Adrenal gland (tissue), 12 donors: ENCODE data around the gene TMEM141. TPM values are rescaled to one million over a fixed set of nuclear protein-coding genes. Genes with fewer than 3 reads are reported as not detected.

Source experiments
- microRNA-seq, 3 donors: library from miRNA; unstranded; fragments of <30 nt; microRNA quantifications; one replicate each; pipeline ENCODE4, GENCODE V29; 2017 to 2020
- polyA plus RNA-seq, 3 donors: library from polyadenylated mRNA; stranded (reverse); fragments of 200-250 nt in 2 of 3; fragments of 350-450 nt in 1 of 3; fragmentation: Illumina TruSeq in 1 of 3; extraction: RNeasy Lipid Tissue Mini Kit (QIAGEN cat#74804) in 1 of 3; gene quantifications; one replicate each; pipeline ENCODE4 v1.2.3, GENCODE V29; 2013 to 2014
- small RNA-seq, 2 donors: library from RNA; depleted of rRNA; stranded (forward); fragments of <200 nt; gene quantifications; one replicate each; pipeline ENCODE3, GENCODE V24; 2016
- total RNA-seq, 9 donors: library from RNA; depleted of rRNA in 4 of 9; stranded (reverse); fragments of >200 nt in 4 of 9; fragments of 120-200 nt in 1 of 9; fragmentation: NEBNext Ultra II Directional in 1 of 9; extraction: Animal tissue kit (Norgen Biotek cat#: 25700) in 1 of 9; gene quantifications; one replicate each; pipeline versions ENCODE4 v1.1.0 to v1.2.4, GENCODE V29; 2013 to 2023
- donor health status: healthy with polysubstance abuse.
- donor health status: Bipolar disorder and iron deficiency.
- donor health status: DM: yes; HTN: yes; CAD: no.
- donor health status: DM: no; HTN: no; CAD: no.
- donor health status: DM: no; HTN: no; CAD: no.
- donor health status: DM: yes; HTN: yes; CAD: no.

The TMEM141 gene
- total and polyA plus RNA-seq, 12 donors, result 31.3 to 94.8 (median 58.9) TPM

Small RNAs within 50 kb of the gene (microRNA-seq; reads per million reads assigned to microRNA genes)
- gene MIR4292 (0 reads per million in 3 donors), gene MIR6722 (0 reads per million in 3 donors)

Small RNAs within 50 kb of the gene (small RNA-seq; reads per million reads assigned to genes)
- gene AL355987.2 (0 reads per million in 2 donors), gene ATP6V1G1P3 (0 reads per million in 2 donors), gene MIR4292 (0 reads per million in 2 donors), gene MIR6722 (0 reads per million in 2 donors)

Other genes starting within 250 kb of the TMEM141 start
- 10 to 100 TPM in 8 of 9 donors, 1 to 10 TPM in 1; 1.6 to 31.5 (median 24.4) TPM for gene NOTCH1, start 245.3 kb upstream of the TMEM141 start, total RNA-seq
- gene NOTCH1, start 245.3 kb upstream of the TMEM141 start, polyA plus RNA-seq, result 10 to 100 TPM in 1 of 3 donors, 1 to 10 TPM in 1, under 1 TPM in 1; 0.81 to 21.2 (median 6.2) TPM
- 100 to 1,000 TPM in 2 of 9 donors, 10 to 100 TPM in 7; 32.4 to 158 (median 77.1) TPM for gene EGFL7, start 128.4 kb upstream of the TMEM141 start, total RNA-seq
- gene EGFL7, start 128.4 kb upstream of the TMEM141 start, polyA plus RNA-seq, result 100 to 1,000 TPM in 2 of 3 donors, 1 to 10 TPM in 1; 1.9 to 452 (median 190) TPM
- 10 to 100 TPM; 12.9 to 84.5 (median 45.3) TPM for gene AGPAT2, start 103.9 kb upstream of the TMEM141 start, total RNA-seq
- 100 to 1,000 TPM in 2 of 3 donors, 1 to 10 TPM in 1; 6.4 to 274 (median 139) TPM for gene AGPAT2, start 103.9 kb upstream of the TMEM141 start, polyA plus RNA-seq
- 10 to 100 TPM in 4 of 9 donors, 1 to 10 TPM in 5; 2.9 to 17.8 (median 5.9) TPM for gene DIPK1B, start 78.8 kb upstream of the TMEM141 start, total RNA-seq
- gene DIPK1B, start 78.8 kb upstream of the TMEM141 start, polyA plus RNA-seq, result 10 to 100 TPM in 2 of 3 donors, 1 to 10 TPM in 1; 1.4 to 19.2 (median 16.3) TPM
- 1 to 10 TPM in 1 of 9 donors, under 1 TPM in 2, not detected in 6; 0.17 to 1.4 (median 0.23) TPM for gene LCN10, start 48.4 kb upstream of the TMEM141 start, total RNA-seq
- gene LCN10, start 48.4 kb upstream of the TMEM141 start, polyA plus RNA-seq, result 1 to 10 TPM in 2 of 3 donors, under 1 TPM in 1; 0.11 to 9.5 (median 2.4) TPM
- 10 to 100 TPM in 1 of 9 donors, 1 to 10 TPM in 1, under 1 TPM in 2, not detected in 5; 0.43 to 25.4 (median 1.1) TPM for gene LCN6, start 42.8 kb upstream of the TMEM141 start, total RNA-seq
- gene LCN6, start 42.8 kb upstream of the TMEM141 start, polyA plus RNA-seq, result 10 to 100 TPM in 1 of 3 donors, 1 to 10 TPM in 1, not detected in 1; 2.8 to 20.8 TPM
- not detected for gene LCN8, start 33.1 kb upstream of the TMEM141 start, total RNA-seq
- gene LCN8, start 33.1 kb upstream of the TMEM141 start, polyA plus RNA-seq, result not detected
- gene LCN15, start 26.8 kb upstream of the TMEM141 start, total RNA-seq, result not detected
- gene LCN15, start 26.8 kb upstream of the TMEM141 start, polyA plus RNA-seq, result not detected
- 1 to 10 TPM in 6 of 9 donors, under 1 TPM in 2, not detected in 1; 0.46 to 3.3 (median 1.7) TPM for gene CCDC183, start 5.0 kb downstream of the TMEM141 start, total RNA-seq
- 10 to 100 TPM in 1 of 3 donors, 1 to 10 TPM in 1, under 1 TPM in 1; 0.60 to 17.5 (median 2.4) TPM for gene CCDC183, start 5.0 kb downstream of the TMEM141 start, polyA plus RNA-seq
- gene RABL6, start 16.6 kb downstream of the TMEM141 start, total RNA-seq, result 10 to 100 TPM; 20.9 to 82.0 (median 56.6) TPM
- gene RABL6, start 16.6 kb downstream of the TMEM141 start, polyA plus RNA-seq, result 100 to 1,000 TPM in 1 of 3 donors, 10 to 100 TPM in 2; 24.0 to 150 (median 71.1) TPM
- gene AJM1, start 51.1 kb downstream of the TMEM141 start, total RNA-seq, result 1 to 10 TPM in 8 of 9 donors, under 1 TPM in 1; 0.42 to 7.1 (median 3.4) TPM
- gene AJM1, start 51.1 kb downstream of the TMEM141 start, polyA plus RNA-seq, result 10 to 100 TPM in 1 of 3 donors, 1 to 10 TPM in 1, under 1 TPM in 1; 0.33 to 13.7 (median 3.2) TPM
- 100 to 1,000 TPM in 7 of 9 donors, 10 to 100 TPM in 2; 73.9 to 267 (median 171) TPM for gene PHPT1, start 58.1 kb downstream of the TMEM141 start, total RNA-seq
- gene PHPT1, start 58.1 kb downstream of the TMEM141 start, polyA plus RNA-seq, result 100 to 1,000 TPM in 2 of 3 donors, 10 to 100 TPM in 1; 75.8 to 330 (median 214) TPM
- gene MAMDC4, start 61.0 kb downstream of the TMEM141 start, total RNA-seq, result 10 to 100 TPM in 1 of 9 donors, 1 to 10 TPM in 8; 1.3 to 13.8 (median 4.6) TPM
- gene MAMDC4, start 61.0 kb downstream of the TMEM141 start, polyA plus RNA-seq, result 10 to 100 TPM in 2 of 3 donors, under 1 TPM in 1; 0.57 to 30.6 (median 11.6) TPM
- 100 to 1,000 TPM; 228 to 557 (median 426) TPM for gene EDF1, start 75.0 kb downstream of the TMEM141 start, total RNA-seq
- 1,000 to 10,000 TPM in 2 of 3 donors, 100 to 1,000 TPM in 1; 649 to 1,113 (median 1,099) TPM for gene EDF1, start 75.0 kb downstream of the TMEM141 start, polyA plus RNA-seq
- gene TRAF2, start 95.2 kb downstream of the TMEM141 start, total RNA-seq, result 10 to 100 TPM in 5 of 9 donors, 1 to 10 TPM in 4; 3.8 to 16.9 (median 10.3) TPM
- gene TRAF2, start 95.2 kb downstream of the TMEM141 start, polyA plus RNA-seq, result 10 to 100 TPM in 2 of 3 donors, 1 to 10 TPM in 1; 3.4 to 24.7 (median 13.2) TPM
- 100 to 1,000 TPM in 7 of 9 donors, 10 to 100 TPM in 2; 91.6 to 257 (median 202) TPM for gene FBXW5, start 153.4 kb downstream of the TMEM141 start, total RNA-seq
- gene FBXW5, start 153.4 kb downstream of the TMEM141 start, polyA plus RNA-seq, result 100 to 1,000 TPM in 2 of 3 donors, 10 to 100 TPM in 1; 19.2 to 153 (median 125) TPM
- gene C8G, start 153.9 kb downstream of the TMEM141 start, total RNA-seq, result 1 to 10 TPM in 2 of 9 donors, under 1 TPM in 1, not detected in 6; 0.68 to 5.5 (median 1.2) TPM
- gene C8G, start 153.9 kb downstream of the TMEM141 start, polyA plus RNA-seq, result 1 to 10 TPM; 1.1 to 4.3 (median 3.3) TPM
- 10 to 100 TPM in 1 of 9 donors, 1 to 10 TPM in 7, not detected in 1; 1.7 to 16.6 (median 4.0) TPM for gene LCN12, start 160.9 kb downstream of the TMEM141 start, total RNA-seq
- 10 to 100 TPM in 2 of 3 donors, under 1 TPM in 1; 0.75 to 31.8 (median 25.7) TPM for gene LCN12, start 160.9 kb downstream of the TMEM141 start, polyA plus RNA-seq
- gene PTGDS, start 186.2 kb downstream of the TMEM141 start, total RNA-seq, result 100 to 1,000 TPM in 6 of 9 donors, 10 to 100 TPM in 2, 1 to 10 TPM in 1; 1.1 to 607 (median 197) TPM
- gene PTGDS, start 186.2 kb downstream of the TMEM141 start, polyA plus RNA-seq, result 100 to 1,000 TPM in 2 of 3 donors, 10 to 100 TPM in 1; 23.8 to 812 (median 672) TPM
- 1 to 10 TPM in 3 of 9 donors, under 1 TPM in 4, not detected in 2; 0.06 to 2.8 (median 0.41) TPM for gene LCNL1, start 191.6 kb downstream of the TMEM141 start, total RNA-seq
- 10 to 100 TPM in 1 of 3 donors, 1 to 10 TPM in 1, under 1 TPM in 1; 0.26 to 10.5 (median 8.2) TPM for gene LCNL1, start 191.6 kb downstream of the TMEM141 start, polyA plus RNA-seq
- gene PAXX, start 201.1 kb downstream of the TMEM141 start, total RNA-seq, result 10 to 100 TPM; 20.3 to 44.5 (median 35.5) TPM
- gene PAXX, start 201.1 kb downstream of the TMEM141 start, polyA plus RNA-seq, result 100 to 1,000 TPM in 2 of 3 donors, 1 to 10 TPM in 1; 4.9 to 363 (median 209) TPM
- 1 to 10 TPM in 2 of 9 donors, under 1 TPM in 5, not detected in 2; 0.22 to 1.3 (median 0.79) TPM for gene CLIC3, start 205.2 kb downstream of the TMEM141 start, total RNA-seq
- 1 to 10 TPM in 2 of 3 donors, not detected in 1; 3.8 to 6.4 TPM for gene CLIC3, start 205.2 kb downstream of the TMEM141 start, polyA plus RNA-seq
- gene ABCA2, start 236.9 kb downstream of the TMEM141 start, total RNA-seq, result 10 to 100 TPM in 8 of 9 donors, 1 to 10 TPM in 1; 2.9 to 54.4 (median 29.3) TPM
- gene ABCA2, start 236.9 kb downstream of the TMEM141 start, polyA plus RNA-seq, result 100 to 1,000 TPM in 1 of 3 donors, 10 to 100 TPM in 2; 13.6 to 150 (median 69.8) TPM
- under 1 TPM in 5 of 9 donors, not detected in 4; 0.11 to 0.69 (median 0.21) TPM for gene FUT7, start 240.7 kb downstream of the TMEM141 start, total RNA-seq
- gene FUT7, start 240.7 kb downstream of the TMEM141 start, polyA plus RNA-seq, result under 1 TPM in 2 of 3 donors, not detected in 1; 0.16 to 0.17 TPM